Endothelial cell (in vitro differentiated cells): ENCODE measurements around the gene TENT4A. TPM values are rescaled to one million over a fixed set of nuclear protein-coding genes. Genes with fewer than 3 reads are reported as not detected.

Source experiments
- DNase-seq: peaks from one replicate; pipeline ENCODE4 v3.0.0; 2021; ENCODE audit warnings: low spot score
- H3K27ac Mint-ChIP-seq: one replicate; pipeline ENCODE4 v1.8.0; 2021; ENCODE audit warnings: mixed read lengths, inconsistent platforms; ENCODE audit not compliant: unreplicated experiment
- H3K27me3 Mint-ChIP-seq: one replicate; pipeline ENCODE4 v1.8.0; 2021; ENCODE audit warnings: mild to moderate bottlenecking, moderate library complexity, mixed read lengths, inconsistent platforms; ENCODE audit not compliant: unreplicated experiment
- H3K36me3 Mint-ChIP-seq: one replicate; pipeline ENCODE4 v1.8.0; 2021; ENCODE audit warnings: mild to moderate bottlenecking, low read depth, mixed read lengths, inconsistent platforms; ENCODE audit not compliant: unreplicated experiment
- H3K4me1 Mint-ChIP-seq: one replicate; pipeline ENCODE4 v1.8.0; 2021; ENCODE audit warnings: mild to moderate bottlenecking, mixed read lengths, inconsistent platforms; ENCODE audit not compliant: unreplicated experiment
- H3K4me3 Mint-ChIP-seq: one replicate; pipeline ENCODE4 v1.8.0; 2021; ENCODE audit warnings: mild to moderate bottlenecking, mixed read lengths, inconsistent platforms; ENCODE audit not compliant: unreplicated experiment
- H3K9me3 Mint-ChIP-seq: one replicate; pipeline ENCODE4 v1.8.0; 2021; ENCODE audit warnings: mixed read lengths, inconsistent platforms; ENCODE audit not compliant: unreplicated experiment
- total RNA-seq: library from RNA; stranded (reverse); fragmentation: NEBNext Ultra II Directional; extraction: Animal tissue kit (Norgen Biotek cat#: 25700); gene quantifications from one replicate; pipeline ENCODE4 v1.2.1, GENCODE V29; 2021; ENCODE audit not compliant: unreplicated experiment
- TF ChIP-seq, protein P1 (sequence below): fragments of 200-600 bp; sonication (generic); IDR thresholded peaks from one replicate; pipeline ENCODE4 v1.5.0; 2021; ENCODE audit warnings: antibody characterized with exemption; ENCODE audit not compliant: unreplicated experiment

TENT4A gene
- total RNA-seq, 1 donor from 2014 or later = 24.7 TPM

DNA sequence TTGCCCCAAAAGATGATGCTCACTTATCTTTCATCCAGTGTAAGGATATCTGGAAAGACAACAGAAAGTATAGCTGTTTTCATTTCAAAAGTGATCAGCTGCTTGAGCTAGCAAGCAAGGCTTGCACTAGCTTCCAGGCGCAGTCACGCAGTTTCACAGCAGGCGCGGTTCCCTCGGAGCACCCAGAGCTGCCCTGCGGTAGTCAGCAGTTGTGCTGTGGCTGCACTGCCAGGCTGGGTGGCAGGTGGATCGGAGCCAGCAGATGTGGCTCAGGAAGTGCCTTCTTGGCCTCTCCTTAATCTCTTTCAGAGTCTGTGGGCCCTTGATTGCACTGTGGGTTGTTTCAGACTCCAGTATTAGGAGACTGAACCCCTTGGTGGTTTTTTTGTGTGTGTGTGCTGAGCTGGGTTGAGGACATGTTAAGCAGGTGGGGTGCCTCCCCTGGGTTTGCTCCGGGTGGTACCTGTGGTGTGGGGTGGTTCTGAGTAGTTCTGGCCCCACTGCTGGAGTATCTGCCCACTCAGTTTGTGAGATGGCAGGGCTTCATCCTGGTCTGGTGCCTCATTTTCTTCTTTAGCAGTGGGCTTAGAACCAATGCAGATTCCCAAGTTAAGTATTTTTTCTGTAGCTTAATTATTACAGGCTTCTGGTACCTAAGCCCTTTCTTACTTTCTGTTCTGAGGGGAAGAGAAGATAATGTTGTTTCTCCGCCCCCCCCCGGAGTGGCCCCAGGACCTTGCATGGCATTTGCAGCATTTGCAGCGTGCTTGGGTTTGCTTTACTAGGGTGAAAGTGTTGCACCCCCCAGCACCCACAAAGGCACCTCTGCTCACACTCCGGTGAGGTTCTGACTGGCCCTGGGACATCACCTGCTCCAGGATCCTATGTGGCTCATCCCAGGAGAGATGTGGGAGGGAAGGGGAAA is 16.4 kb downstream of the TENT4A start:
- TF ChIP-seq, protein P1, sequence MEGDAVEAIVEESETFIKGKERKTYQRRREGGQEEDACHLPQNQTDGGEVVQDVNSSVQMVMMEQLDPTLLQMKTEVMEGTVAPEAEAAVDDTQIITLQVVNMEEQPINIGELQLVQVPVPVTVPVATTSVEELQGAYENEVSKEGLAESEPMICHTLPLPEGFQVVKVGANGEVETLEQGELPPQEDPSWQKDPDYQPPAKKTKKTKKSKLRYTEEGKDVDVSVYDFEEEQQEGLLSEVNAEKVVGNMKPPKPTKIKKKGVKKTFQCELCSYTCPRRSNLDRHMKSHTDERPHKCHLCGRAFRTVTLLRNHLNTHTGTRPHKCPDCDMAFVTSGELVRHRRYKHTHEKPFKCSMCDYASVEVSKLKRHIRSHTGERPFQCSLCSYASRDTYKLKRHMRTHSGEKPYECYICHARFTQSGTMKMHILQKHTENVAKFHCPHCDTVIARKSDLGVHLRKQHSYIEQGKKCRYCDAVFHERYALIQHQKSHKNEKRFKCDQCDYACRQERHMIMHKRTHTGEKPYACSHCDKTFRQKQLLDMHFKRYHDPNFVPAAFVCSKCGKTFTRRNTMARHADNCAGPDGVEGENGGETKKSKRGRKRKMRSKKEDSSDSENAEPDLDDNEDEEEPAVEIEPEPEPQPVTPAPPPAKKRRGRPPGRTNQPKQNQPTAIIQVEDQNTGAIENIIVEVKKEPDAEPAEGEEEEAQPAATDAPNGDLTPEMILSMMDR = no peak
- H3K27ac Mint-ChIP-seq = no peak overlapping the region
- DNase-seq = no peak
- H3K4me1 Mint-ChIP-seq = peaks cover 26% of the 10 kb centered on the region
- peaks cover 16% of the 10 kb centered on the region for H3K36me3 Mint-ChIP-seq
- peaks cover 3% of the 10 kb centered on the region for H3K27me3 Mint-ChIP-seq
- no peak overlapping the region for H3K4me3 Mint-ChIP-seq
- H3K9me3 Mint-ChIP-seq = no peaks in the 10 kb centered on the region

DNA sequence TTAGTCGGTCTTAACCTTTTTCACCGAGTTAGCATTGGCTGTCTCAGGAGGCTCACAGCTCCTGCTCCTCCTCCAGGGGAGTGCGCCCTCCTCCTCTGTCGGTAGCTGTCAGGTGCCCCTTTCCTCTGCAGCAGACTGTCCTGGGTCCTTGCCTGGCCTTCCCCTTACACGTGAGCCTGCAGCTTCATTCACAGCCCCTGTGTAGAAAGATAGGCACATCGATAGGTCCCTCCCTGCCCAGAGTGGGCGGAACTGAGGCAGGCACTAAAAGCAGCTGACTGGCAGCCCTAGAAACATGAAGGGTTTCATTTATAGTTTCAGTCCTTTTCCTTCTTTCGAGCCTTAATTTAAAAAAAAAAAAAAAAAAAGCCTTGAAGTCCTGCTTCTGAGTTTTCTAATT is 17.2 kb downstream of the TENT4A start:
- Mint-ChIP-seq H3K36me3 (peaks cover 15% of the 10 kb centered on the region), H3K9me3 (no peaks in the 10 kb centered on the region), H3K4me3 (no peak overlapping the region), H3K4me1 (peaks cover 26% of the 10 kb centered on the region), H3K27ac (no peak overlapping the region), H3K27me3 (peaks cover 3% of the 10 kb centered on the region)
- no peak for DNase-seq
- TF ChIP-seq, protein P1 = no peak

DNA sequence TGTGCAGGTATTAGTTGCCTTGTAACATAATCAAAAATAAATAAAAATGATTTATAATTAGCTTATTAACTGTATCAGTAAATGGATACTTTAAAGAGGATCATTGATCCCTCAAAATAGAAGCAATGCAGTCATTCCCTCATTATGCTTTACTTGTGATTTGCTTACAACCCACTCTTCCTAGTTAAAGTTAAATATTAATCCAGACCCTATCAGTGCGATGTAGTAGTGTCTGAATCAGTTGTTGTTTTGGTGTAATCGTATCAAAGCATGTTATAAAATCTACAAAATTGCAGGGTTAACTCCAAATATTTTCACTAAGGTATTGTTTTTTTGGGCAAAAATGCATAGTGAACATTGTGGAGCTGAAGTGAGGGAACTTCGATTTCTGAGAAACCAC is 17.6 kb downstream of the TENT4A start:
- H3K27ac Mint-ChIP-seq = no peak overlapping the region
- H3K4me3 Mint-ChIP-seq = no peak overlapping the region
- peaks cover 26% of the 10 kb centered on the region for H3K4me1 Mint-ChIP-seq
- H3K36me3 Mint-ChIP-seq = peaks cover 11% of the 10 kb centered on the region
- peaks cover 3% of the 10 kb centered on the region for H3K27me3 Mint-ChIP-seq
- no peaks in the 10 kb centered on the region for H3K9me3 Mint-ChIP-seq
- TF ChIP-seq, protein P1 = no peak
- DNase-seq = no peak

DNA sequence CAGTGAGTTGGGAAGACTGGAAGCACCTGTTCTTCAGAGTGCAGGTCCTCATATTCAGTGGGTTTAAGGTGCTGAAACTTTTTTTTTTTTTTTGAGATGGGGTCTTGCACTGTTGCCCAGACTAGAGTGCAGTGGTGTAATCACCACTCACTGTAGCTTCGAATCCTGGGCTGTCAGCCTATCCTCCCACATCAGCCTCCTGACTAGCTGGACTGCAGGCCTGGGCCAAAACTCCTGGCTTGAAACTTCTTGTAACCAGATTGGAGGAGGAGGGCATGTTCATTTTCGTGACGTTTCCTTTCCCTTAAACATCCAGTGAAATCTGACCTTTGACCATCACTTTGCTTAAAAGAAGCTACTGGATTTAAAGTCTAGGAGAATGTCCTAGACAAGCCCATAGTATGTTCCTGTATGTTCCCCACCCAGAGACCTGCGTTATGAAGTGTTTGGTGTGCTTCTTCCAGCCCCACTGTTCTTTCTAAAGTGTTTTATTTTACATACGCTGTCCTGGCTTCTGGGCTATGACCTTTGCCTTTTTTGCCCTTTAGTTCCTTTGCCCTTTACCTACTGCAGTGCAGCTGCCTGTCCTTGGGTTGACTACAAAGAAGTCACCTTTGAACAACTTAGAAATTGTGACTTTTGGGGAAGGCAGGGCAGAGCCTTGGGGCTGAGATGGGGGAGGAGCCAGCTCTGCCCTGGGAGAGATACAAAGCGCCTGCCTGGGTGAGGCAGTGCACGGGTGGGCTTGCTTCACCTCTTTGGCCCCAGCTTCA is 18.4 kb downstream of the TENT4A start:
- H3K4me1 Mint-ChIP-seq = peaks cover 26% of the 10 kb centered on the region
- peaks cover 7% of the 10 kb centered on the region for H3K36me3 Mint-ChIP-seq
- H3K27me3 Mint-ChIP-seq = peaks cover 2% of the 10 kb centered on the region
- no peak overlapping the region for H3K4me3 Mint-ChIP-seq
- no peaks in the 10 kb centered on the region for H3K9me3 Mint-ChIP-seq
- TF ChIP-seq, protein P1 = no peak
- no peak for DNase-seq
- no peak overlapping the region for H3K27ac Mint-ChIP-seq
